HG03442 (cell line): ENCODE data around the gene REXO1.

Experiments
- ATAC-seq: cut with Tn5 transposase; IDR thresholded peaks from one replicate; pipeline ENCODE4 v1.9.1; 2021; ENCODE audit warnings: mild to moderate bottlenecking, moderate library complexity; ENCODE audit not compliant: unreplicated experiment

REXO1 gene

DNA sequence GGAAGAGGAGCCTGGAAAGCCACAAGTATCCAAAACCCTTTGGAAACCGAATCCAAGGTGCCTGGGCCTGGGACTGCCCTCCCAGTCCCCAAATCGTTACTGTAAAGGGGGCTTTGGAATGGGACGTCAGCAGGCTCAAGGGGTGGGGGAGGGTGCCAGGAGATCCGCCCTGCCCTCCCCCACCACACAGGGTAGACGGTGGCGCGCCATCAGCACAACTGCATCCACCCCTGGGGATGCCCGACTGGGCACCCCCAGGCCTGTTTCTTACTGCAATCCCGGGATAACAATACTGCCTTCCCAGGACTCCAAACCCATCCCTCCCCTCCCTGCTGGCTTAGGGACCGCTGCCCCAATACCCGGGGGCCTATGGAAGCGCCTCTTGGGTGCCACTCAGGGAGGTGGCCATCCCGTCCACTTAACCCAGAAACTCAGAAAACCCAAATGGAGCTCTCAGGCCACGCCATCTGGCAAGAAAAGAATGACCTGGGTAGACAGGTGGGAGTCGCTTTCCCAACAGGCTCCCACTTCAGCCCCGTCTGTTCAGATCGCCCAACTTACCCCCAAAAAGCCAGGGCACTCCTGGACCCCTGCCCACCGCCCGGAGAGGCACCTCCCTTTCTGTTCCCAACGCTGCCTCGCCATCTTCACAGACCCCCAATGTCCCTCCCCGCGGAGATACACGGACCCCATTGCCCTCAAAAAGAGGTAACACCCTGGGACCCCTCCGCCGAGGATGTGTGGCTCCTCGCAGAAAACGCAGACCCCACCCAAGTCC is 12.7 kb upstream of the REXO1 start:
- ATAC-seq, result no peak

DNA sequence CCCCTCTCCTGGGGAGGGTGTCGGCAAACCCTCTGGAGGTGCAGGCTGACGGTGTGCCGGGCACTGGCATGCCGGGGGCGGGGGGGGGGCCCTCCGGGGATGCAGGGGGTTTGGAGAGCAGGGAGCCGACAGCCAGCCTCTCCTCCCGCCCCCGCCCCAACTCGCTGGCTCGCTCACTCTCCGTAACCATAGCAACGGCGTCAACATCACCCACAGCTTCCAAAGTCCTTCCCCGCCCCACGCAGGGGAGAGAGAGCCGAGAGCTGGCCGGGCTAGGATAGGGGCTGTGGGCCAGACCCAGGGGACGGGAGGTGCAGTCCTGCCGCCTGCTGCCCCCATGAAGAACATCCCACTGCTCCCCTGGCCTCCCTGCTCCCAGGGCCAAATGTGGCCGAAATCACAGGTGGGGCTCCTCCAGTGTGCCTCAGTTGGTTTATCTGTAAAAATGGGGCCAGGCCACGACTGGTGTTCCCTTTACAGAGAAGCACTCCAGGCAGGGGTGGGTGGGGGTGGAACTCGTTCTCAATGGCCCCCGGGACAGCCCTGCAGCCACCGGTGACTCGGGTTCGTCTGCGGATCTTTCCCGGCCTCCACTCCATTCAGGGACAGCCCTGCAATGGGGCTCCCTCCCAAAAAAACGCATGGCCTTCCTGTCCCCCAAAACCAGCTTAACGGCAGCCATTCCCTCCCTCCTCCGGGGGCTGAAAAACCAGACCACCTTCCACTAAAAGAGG is 11.9 kb upstream of the REXO1 start:
- ATAC-seq, result no peak

DNA sequence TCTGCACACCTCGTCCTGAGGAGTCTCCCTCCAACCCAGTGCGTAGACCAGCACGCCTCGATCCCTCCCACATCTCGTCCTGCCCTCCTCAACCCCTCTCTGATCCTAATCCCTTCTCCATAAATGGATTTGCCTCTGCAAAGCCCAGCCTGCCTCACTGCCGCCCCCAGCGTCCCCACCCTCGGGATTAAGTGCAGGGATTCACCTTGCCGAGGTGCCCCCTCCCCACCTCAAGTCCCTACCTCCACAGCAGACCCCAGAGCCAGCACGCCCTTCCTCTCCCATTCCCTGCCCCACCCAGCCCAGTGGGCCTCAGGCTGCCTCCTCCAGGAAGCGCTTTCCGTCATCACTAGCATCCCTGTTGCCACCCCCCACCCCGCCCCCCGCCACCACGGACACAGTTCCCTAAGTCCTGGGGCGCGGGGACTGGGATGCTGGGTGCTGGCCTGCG is 11.1 kb upstream of the REXO1 start:
- no peak for ATAC-seq

DNA sequence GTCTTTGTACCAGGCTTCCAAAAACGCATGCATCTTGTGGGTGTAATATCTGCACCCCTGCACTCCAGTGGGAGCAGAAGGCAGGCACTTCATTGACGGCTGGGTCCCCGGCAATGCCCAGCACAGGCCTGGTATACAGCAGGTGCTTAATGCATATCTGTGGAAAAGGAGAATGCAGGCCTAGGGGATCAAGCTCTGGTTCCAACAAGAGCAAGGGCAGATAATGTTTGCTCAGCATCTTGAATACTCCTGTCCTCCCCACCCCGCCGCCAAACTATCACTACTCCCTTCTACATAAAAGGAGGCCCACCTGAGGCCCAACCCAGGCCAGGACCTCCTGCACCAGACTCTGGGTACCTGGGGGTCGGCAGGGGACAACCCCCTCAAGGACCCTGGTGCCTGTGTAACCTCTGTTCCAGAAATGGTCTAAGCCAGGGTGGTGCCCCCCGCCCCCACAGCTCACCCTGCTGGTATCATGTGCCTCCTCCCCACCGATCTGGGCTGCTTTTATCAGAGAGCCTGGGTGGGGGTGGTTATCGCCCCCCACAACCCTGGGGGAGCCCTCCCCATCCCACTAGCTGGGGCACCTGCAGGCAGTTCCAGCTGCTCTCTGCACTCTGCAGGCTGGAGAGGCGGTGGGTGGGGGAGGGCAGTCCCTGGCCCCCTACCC is 10.3 kb upstream of the REXO1 start:
- ATAC-seq, result no peak

DNA sequence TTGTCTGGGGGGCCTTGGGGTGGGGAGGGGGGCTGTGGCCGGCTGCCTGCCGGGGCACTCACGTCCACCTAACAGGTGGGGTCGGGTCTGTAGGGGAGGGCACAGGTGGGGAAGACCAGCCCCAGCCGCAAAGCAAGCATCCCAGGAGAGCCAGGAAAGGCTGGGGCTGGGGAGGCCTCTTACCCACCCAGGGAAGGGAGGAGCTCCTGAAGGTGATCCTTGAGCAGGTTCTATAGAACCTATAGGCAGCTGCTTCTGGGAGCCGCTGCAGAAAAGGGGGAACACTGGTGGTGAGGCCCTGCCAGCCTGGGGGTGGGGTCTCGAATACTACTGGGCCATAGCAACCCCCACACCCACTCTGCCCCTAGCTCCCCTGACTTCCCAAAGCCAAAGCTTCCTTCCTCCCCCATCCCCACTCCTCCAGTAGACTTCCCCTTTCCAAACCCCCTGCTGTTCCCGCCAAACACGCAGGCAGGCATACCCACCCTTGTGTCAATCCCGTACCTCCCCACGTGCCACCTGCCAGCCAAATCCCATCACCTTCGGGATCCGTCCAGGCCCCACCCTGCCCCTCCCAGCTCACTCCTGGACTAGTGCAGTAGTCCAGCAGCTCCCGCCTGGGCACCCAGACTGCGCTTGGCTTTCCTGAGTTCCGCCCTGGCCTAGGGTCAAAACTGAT is 9.5 kb upstream of the REXO1 start:
- ATAC-seq, result no peak

DNA sequence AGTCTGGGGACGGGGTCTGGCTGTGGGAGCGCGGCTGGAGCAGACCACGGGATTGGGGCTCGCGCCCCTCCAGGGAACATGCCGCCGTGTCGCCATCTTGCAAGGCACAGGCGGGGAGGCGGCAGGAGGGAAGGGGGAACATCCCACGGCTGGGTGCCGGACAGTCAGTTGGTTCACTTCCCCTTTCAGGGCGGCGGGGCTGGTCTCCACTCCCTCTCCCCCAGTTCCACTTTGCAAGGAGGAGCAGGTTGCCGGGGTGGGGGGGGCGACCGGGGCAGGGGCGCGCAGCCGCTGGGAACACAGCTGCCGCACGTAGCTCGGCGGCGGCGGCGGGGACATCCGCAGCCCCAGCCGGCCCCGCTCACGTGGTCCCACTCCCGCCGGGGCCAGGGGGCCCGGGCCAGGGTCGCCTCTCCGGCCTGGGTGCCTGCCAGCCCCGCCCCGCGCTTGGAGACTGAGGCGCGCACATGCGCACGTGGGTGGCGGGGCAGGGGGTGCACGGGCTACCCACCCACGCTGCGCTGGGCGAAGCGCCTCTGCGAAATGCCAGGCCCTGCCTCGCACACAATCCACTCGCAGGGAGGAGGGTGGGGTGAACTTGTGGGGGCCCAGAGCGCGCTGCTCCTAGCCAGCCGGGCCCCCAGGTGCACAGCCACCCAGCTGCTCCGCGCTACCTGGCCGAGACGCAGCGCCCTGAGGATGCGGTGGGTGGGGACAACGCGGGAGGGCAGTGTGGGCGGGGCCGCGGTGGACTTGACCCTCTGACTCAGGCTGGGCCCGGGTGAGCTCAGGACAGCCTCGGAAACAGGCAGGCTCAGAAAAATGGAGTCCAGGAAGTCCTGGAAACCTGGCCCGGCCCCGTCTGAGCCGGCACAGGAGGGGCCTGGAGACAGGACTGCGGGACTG is 8.7 kb upstream of the REXO1 start:
- ATAC-seq, result no peak

DNA sequence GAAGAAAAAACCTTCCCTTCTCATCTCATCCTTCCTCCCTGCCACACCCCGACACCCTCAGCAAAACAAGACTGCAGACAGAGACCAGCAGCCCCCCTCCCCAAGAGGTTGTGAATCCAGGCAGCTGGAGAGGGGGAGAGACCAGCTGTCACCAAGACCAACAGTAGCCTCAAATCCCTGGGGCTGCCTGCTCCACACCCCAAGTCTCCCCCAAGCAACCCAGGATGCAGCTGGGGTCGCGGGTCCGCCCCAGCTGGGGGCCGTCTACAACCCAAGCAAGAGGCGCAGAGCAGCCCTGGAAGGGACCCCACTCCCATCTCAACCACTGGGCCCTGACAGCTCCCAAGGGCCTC is 8.0 kb upstream of the REXO1 start:
- ATAC-seq, result no peak

DNA sequence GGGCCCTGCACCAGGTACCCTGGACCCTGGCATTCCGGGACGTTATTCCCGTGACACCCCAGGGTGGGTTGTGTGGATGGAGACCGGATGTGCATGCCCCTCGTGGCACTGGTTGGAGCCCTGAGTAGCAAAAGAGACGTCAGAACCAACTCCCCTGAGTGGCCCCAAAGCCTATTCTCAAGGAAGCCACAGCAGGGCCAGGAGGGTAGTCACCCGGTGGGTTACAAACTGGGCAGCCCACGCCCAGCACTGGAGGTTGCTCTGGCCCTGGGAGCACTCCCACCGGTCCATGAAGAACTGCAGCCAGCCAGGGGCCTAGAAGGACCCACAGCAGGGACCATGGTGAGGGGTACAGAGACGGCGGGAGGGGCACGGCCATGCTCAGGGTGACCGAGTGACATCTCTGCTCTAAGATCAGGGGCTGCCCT is 7.6 kb upstream of the REXO1 start:
- no peak for ATAC-seq

DNA sequence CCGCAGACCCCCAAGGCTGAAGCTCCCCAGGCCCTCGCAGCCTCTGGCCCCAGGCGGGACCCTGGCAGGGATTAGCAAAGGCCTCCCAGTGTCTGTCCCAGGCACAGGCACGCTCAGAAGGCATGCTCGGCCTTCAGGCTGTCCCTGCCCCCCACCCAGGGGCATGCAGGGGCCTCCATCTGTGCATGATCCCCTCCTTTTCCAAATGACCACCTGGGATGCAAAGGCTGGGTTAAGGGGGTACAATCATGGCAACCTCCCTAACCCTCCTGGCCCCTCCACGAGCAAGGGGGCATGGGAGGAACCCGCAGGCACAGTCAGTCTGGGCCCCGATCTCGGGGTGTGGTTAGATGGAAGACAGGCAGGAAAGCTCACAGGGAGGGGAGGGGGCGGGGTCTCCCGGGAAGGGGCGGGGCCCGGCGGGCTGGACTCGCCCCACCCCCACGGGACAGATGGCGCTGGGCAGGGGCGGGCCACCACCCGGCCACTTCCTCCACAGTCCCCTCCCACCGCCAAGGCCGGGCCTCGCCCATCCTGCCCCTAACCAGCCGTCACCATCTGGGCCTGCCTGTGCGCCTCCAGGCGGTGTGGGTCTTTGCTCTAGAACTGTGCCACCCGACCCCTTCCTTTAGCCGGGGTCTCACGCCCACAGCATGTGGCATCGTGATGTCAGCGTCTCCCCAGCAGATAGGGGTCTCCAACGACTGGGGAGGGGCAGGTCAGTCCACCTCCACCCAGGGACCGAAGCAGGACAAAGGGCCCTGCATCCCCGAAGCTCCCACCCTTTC is 7.0 kb upstream of the REXO1 start:
- ATAC-seq, result peak; percentile 49

DNA sequence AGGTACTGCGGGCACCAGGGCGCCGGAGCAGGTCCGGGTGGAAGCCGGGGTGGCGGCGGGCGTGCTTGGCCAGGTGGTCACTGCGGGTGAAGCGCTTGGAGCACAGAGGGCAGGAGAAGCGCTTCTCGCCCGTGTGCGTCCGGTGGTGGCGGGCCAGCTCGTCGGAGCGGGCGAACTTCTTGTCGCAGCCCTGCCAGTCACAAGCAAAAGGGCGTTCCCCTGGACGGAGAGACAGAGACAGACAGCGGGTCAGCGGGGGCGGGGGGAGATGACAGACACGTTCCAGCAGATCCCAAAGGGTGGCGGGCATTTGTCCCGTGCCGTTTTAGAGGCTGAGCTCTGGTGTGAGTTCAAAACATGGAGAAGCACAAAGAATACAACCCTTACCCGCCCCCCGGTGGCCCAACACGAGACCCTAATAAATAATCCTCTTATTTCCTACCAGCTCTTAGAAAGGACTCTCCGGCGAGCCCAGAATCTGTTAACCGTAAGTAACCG is 6.3 kb upstream of the REXO1 start:
- ATAC-seq, result no peak

DNA sequence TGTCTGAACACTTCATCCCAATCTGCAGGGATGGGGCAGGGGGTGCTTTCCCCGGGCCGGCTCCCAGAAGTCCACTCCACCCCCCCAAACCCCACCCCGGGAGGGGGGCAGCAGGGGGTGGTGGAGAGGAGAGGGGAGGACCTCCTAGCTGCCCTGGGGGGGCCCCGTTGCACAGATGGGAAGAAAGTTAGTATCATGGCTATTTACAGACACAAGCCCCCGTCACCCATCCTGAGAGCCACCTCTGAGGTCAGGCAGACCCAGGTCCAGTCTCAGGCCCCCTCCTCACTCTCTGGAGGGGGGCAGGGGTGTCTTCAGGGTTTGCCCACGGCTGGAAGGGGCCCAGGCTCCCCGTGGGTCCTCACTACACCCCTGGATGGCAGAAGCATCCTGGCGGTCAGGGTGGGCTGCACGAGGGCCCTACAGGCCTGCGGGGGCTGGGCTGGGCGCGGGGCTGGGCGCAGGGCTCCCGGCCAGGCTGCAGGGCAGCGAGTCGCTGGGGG is 5.8 kb upstream of the REXO1 start:
- ATAC-seq, result no peak

DNA sequence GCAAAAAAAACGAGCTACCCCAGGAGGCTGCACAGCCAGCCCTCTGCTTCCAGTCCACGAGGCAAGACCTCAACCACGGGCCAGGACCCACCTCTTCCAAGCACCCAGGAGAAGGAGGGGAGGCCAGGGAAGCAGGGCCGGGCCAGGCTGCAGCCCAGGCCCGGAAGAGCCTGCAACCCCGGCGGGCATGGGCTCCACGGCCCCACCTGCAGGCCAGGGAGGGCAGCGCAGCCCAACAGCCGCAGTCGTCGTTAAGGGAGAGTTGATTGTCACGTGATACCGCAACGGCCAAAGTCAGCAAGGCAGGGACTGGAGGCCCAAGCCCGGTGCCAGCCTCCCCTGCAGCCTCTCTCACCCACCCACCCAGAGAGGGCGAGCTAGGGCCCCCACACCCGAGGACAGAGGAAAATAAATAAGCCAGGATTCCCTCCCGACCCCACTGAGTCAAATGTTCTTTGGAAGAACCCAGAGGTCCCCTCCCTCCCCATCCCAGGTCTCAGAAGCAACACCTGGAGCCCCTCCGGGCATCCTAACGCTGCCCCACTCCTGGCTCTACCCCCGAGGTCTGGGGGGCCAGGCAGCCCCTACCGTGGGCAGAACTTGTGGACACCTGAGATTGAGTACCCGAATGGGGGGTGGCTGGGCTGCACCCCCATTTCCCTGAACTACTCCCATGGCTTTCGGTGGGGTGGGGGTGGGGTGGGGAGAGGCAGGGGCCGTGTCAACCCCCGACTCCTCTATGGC is 5.2 kb upstream of the REXO1 start:
- no peak for ATAC-seq

DNA sequence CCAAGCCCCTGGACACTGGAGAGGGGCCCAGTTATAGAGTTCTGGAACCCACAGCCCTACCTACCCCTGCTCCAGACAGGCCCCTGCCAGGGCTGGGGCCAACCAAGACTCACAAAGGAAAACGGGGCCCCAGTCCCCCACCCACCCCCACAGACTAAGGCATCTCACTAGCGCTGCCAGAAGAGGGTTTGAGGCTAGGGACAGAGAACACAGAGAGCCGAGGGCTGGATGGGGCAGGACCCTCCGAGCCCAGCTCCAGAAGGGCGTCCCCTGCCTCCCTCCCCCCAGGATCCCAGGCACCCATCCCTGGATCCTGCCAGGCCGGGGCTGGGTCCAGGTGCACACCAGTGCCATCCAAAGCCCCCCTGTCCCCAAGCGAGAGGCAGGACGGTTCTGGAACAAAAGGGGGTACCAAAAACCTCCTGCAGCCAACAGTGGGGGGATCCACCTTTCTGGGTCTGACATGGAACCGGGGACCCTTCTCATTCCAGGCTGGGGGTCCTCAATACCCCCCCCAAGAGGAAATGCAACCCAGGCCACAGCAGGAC is 4.4 kb upstream of the REXO1 start:
- ATAC-seq, result no peak

DNA sequence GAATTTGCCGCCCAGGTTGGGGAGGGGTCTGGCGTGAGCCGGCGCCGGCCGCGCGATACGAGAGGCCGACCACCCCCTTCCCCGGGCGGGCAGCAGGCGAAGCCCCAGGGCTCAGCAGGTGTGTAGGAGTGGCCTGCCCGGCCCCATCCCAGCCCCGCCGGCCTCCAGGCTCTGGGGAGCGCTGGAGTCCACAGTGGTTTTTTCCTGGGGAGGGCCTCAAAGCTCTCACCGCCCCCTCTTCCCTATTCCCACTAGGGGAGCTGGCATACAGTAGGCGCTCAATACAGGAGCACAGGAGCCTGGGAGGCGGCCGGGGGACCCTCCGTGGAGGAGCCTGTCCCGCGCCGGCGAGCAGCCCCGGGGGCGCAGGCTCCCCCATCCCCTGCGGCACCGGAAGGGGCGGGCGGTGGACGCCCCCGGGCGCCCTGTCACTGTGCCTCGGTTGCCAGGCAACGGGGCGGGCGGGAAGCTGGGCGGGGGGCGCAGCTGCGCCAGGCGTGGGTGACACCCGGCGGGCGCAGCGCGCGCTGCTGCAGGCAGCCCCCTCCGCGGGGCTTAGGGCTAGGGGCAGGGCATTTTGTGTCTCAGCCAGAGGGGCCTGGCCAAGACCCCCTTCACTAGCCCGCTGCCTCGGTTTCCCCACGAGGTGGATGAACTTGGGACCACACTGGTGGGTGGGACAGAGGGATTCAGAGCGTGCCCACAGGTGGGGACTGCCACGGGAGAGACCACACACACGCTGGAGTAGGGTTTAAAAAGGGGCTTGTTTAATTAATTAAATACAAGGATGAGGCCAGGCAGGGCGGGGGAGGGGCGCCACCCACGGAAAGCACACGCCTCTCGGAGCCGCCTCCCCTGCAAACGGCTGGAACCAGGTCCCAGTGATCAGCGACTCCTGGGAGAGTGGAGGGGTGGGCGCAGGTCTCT is 3.6 kb upstream of the REXO1 start:
- no peak for ATAC-seq

DNA sequence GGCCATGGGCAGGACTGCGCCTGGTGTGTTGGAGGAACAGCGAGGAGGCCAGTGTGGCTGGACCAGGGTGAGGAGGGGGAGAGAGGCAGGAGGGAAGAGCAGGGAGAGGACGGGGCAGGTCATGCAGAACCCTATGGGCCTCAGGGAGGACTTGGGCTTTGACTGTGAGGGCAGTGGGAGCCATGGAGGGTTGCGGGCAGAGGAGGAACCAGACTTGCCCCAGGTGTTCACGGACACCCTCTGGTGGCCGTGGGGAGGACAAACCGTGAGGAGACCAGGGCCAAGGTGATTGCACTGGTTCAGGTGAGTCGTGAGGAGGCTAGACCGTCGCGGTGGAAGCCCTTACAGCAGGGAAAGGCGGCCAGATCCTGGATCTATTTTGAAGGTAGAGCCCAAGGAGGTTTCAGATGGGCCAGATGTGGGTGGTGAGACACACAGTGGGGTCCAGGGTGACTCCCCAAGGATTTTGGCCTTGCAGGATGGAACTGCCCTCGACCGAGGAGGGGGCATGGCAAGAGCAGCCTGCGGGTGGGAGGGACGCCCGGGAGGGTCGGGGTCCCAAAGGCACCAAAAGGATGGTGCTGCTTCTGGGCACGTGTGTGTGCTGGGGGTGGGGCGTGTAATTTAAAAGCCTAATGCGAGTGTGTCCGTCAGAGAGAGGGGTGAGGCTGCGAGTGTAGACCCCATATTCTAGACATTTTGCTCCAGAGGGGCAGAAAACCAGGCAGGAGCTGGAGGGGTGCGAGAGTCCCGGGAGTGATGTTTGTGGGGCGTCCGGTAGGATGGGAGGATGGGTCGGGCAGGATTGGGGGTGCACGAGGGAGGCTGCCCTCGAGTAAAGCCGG is 2.7 kb upstream of the REXO1 start:
- no peak for ATAC-seq

DNA sequence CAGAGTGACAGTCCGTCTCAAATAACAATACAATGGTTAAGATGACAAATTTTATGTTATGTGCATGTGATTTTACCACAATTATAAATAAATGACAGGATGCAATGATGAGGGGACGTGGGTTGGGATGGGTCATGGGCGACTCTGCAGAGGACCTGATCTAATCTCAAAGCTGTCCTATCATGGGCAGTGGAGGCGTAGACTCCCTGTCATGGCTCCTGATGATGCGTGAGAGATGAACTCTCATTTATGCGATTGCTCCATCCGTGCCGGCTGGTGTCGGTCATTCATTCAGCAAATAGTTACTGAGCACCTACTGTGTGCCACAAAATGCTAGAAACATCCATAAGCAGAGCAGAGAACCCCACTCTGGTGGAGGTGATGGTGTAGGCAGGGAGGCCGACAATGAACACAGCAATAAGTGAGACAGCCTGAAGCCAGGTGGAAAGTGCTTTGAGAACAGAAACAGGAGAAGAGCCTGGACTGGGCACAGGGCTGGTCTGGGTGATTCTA is 1.7 kb upstream of the REXO1 start:
- no peak for ATAC-seq
